ENCODE results near the gene APOL2.
"Not testable (repeated sequence)": the region's sequence is repeated elsewhere in the genome, so short reads cannot be mapped to it uniquely, and the experiment has no call there.

DNA sequence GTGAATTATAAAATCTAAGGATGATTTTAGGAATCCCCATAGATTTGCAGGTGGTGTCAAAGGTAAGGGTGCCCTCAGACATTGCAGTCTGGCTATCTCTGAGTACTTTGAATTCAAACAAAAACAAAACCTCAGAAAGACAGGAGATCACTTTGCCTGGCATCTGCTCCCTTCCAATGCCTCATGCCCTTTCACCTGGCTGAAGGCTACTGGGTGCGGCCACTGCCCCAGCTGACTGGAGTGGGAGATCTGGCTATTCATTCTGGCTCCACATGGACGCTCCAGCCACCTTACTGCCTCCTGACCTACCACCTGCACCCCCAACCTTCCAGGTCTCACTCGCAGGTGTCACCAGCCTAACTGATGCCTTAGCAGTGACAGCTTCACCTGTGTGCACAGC, 9.7 kb downstream of the APOL2 start:
- TF ChIP-seq, protein P1, sequence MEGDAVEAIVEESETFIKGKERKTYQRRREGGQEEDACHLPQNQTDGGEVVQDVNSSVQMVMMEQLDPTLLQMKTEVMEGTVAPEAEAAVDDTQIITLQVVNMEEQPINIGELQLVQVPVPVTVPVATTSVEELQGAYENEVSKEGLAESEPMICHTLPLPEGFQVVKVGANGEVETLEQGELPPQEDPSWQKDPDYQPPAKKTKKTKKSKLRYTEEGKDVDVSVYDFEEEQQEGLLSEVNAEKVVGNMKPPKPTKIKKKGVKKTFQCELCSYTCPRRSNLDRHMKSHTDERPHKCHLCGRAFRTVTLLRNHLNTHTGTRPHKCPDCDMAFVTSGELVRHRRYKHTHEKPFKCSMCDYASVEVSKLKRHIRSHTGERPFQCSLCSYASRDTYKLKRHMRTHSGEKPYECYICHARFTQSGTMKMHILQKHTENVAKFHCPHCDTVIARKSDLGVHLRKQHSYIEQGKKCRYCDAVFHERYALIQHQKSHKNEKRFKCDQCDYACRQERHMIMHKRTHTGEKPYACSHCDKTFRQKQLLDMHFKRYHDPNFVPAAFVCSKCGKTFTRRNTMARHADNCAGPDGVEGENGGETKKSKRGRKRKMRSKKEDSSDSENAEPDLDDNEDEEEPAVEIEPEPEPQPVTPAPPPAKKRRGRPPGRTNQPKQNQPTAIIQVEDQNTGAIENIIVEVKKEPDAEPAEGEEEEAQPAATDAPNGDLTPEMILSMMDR (IDR thresholded peaks at IDR 0.05): not testable (repeated sequence)
- TF ChIP-seq POLR2A (IDR thresholded peaks at IDR 0.05): not testable (repeated sequence)
